GM21360 (cell line): ENCODE results near the gene OR51B4.
"Not testable (repeated sequence)": the region's sequence is repeated elsewhere in the genome, so short reads cannot be mapped to it uniquely, and the experiment has no call there.

Experiments
- ATAC-seq: cut with Tn5 transposase; IDR thresholded peaks from one replicate; pipeline ENCODE4 v1.9.1; 2021; ENCODE audit warnings: mild to moderate bottlenecking, moderate library complexity; ENCODE audit not compliant: unreplicated experiment

Gene OR51B4

DNA sequence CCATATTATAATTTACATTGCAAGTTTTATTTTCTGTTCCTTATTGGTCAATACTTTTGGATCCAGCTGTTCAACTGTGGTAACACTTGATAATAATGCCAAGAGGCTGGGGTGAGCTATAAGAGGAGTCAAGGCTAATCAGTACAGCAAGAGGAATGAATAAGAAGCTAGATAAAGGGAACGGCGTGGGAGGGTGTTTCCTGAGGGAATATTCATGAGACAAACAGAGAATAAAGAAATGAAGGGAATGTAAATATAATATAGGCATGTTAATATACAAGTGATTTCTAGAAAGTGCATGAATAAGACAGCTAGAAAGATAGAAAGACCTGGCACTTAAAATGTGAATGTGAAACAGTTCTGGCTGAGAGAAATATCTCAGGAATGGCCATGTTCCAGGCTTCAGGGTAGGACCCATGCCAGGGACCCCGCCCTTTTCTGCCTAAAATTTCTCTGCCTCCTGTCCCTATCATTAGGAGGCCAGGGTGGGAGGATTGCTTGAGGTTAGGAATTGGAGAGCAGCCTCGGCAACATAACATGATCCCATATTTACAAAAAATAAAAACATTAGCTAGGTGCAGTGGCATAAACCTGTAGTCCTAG, 3.9 kb downstream of the OR51B4 start:
- no peak for ATAC-seq

DNA sequence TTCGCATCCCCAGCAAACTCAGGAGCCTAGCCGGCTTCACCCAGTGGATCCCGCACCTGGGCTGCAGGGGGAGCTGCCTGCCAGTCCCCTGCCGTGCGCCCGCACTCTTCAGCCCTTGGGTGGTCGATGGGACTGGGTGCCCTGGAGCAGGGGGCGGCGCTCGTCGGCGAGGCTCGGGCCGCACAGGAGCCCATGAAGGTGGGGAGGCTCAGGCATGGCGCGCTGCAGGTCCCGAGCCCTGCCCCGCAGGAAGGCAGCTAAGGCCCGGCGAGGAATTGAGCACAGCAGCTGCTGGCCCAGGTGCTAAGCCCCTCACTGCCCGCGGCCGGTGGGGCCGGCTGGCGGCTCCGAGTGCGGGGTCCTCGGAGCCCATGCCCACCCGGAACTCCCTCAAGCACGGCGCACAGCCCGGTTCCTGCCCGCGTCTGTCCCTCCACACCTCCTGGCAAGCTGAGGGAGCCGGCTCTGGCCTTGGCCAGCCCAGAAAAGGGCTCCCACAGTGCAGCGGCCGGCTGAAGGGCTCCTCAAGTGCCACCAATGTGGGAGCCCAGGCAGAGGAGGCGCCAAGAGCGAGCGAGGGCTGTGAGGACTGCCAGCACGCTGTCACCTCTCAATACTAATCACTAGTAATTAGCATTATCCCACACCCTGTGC, 7.3 kb downstream of the OR51B4 start:
- not testable (repeated sequence) for ATAC-seq

DNA sequence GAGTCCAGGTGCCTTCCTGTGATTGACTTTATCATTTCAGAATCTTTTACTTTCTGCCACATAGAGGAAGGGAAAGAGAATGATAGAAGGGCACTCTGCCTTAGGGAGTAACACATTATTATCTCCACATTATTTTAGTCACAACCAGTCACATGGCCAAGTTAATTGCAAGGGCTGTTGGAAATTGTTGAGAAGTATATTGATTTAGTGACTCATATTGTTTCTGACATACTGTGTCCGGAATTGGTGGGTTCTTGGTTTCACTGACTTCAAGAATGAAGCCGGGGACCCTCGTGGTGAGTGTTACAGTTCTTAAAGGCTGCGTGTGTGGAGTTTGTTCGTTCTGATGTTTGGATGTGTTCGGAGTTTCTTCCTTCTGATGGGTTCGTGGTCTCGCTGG, 8.7 kb downstream of the OR51B4 start:
- no peak for ATAC-seq

DNA sequence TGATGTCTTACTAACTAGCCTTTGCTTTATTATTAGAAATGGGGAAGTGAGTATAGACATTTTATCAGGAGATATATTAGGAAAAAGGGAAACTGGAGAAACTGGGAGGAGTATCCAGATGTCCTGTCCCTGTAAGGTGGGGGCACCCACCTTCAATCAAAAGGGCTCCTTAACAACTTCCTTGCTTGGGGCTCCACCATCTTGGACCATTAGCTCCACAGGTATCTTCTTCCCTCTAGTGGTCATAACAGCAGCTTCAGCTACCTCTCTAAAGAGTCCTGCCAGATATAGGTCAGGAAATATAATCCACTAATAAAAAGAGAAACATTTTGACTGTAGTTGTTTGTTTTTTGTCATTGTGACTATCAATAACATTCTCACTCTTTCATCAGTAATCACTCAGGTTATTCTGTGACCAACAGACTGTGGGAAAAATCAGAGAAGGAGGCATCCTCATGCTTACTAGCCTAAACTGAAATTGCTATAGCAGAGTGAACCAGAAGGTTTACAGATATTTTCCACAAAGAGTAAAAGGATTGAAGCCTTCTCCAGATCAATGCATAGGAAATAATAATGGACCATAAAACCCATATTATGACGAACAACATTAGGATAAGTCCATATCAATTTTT, 10.4 kb downstream of the OR51B4 start:
- ATAC-seq = peak; percentile 92

DNA sequence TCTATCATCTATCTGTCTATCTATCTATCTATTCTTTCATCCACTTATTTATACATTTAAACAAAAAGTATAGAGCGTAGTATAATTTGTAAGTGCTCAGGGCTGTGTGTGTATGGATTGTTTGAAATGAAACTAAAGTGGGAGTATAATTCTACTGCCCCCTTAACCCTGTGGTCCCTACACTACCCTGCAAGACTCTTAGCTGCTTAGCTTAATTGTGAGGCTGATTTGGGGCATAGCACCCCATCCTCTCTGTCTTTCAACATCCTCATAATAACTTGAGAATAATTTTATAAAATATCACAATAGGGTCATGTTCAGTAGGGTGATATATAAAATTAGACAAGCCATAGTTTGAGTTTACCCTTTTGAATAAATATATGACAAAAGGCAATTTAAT, 11.6 kb downstream of the OR51B4 start:
- no peak for ATAC-seq

DNA sequence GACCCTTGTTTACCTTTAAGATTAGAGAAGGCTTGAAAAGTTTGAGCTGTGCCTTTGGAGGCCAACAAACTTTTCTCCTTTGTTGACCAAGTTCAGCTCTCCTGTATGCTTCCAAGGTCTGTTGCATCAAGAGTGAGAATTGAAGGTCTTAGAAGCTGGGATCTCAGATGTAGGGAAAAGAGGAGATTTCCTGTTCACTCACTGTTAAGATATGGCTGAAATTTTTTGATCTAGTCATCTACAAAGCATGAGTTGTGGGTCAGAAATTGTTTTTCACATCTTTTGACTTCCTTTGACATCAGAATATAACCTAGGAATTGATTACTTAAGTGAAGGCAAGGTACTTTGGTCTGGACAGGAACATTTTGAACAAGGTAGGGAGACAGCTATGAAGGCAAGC, 12.1 kb downstream of the OR51B4 start:
- ATAC-seq = no peak

DNA sequence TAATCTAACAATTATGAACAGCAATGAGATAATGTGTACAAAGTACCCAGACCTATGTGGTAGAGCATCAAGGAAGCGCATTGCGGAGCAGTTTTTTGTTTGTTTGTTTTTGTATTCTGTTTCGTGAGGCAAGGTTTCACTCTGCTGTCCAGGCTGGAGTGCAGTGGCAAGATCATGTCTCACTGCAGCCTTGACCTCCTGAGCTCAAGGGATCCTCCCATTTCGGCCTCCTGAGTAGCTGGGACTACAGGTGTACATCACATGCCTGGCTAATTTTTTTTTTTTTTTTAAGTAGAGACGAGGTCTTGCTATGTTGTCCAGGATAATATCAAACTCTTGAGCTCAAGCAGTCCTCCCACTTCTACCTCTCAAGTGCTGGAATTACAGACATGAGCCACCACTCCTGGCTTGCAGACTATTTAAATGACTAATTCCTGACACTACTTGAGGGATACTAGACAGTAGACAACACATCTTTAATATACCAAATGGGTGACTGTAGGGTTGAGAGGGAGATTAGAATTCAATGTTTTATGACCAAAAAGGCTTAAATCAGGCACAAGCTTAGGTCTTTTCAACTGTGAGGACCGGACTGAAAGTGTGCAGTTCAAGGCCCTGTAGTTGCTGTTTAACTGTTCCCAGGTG, 12.7 kb downstream of the OR51B4 start:
- no peak for ATAC-seq

DNA sequence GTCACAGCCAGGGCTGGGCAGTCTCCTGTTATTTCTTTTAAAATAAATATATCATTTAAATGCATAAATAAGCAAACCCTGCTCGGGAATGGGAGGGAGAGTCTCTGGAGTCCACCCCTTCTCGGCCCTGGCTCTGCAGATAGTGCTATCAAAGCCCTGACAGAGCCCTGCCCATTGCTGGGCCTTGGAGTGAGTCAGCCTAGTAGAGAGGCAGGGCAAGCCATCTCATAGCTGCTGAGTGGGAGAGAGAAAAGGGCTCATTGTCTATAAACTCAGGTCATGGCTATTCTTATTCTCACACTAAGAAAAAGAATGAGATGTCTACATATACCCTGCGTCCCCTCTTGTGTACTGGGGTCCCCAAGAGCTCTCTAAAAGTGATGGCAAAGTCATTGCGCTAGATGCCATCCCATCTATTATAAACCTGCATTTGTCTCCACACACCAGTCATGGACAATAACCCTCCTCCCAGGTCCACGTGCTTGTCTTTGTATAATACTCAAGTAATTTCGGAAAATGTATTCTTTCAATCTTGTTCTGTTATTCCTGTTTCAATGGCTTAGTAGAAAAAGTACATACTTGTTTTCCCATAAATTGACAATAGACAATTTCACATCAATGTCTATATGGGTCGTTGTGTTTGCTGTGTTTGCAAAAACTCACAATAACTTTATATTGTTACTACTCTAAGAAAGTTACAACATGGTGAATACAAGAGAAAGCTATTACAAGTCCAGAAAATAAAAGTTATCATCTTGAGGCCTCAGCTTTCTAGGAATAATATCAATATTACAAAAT, 13.4 kb downstream of the OR51B4 start:
- no peak for ATAC-seq

DNA sequence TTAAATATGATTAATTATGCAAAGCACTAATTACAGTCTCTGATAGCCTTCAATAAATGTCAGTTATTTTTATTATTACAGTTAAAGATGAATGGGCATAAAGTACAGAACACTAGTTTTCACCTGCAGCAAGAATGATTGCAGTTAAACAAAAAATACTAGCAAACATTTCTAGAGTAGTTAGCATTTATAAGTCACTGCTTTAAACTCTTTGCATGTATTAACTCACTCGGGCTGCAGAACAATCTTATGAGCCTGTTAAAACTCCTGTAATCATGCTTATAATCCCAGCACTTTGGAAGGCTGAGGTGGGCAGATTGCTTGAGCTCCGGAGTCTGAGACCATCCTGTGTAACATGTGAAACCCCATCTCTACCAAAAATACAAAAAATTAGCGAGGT, 14.8 kb downstream of the OR51B4 start:
- ATAC-seq = no peak

DNA sequence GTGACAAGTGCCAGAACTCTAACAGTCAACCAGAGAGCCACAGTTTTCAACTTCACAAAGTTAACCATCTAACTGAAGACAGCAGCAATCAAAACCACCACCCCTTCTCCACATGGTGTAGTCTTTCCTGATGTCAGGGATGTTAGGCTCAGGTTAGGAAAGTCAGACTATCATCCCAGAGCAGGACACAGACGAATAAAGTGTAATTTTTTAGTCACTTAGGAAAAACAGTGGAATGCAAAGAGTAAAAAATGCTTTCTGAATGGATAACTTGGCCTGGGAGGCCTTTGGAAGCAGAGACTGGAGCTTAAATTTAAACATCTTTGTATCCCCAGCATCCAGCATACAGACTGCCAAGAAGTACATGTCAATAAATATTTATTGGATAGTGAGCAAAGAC, 15.4 kb downstream of the OR51B4 start:
- no peak for ATAC-seq

DNA sequence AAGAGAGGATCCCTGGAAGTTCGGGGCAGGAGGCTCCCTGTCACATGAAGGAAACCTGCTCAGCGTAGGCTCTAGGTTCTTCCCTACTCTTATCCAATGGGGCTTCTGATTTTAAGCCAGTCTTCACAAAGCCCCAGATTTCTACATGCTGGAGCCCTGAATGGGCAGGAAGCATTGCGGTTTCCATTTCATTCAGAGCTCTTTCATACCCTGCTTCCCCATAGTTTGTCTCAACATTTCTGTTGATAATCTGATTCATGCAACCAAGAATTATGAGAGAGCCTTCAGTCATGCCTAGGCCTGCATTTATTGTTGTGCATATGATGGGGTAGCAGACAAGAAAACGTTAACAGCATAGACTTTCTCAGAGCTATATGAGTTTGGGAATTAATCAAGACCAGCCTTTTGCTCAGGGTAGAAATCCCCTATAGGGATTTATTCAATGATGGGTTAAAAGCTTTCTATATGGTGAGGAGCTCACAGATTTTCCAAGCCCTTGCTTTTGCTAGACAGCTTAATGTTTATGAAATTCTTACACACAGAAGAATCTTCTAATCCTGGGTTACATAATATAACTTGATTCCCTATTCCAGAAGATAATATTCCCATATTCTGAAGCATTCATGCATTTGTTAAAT, 15.9 kb downstream of the OR51B4 start:
- ATAC-seq = no peak

DNA sequence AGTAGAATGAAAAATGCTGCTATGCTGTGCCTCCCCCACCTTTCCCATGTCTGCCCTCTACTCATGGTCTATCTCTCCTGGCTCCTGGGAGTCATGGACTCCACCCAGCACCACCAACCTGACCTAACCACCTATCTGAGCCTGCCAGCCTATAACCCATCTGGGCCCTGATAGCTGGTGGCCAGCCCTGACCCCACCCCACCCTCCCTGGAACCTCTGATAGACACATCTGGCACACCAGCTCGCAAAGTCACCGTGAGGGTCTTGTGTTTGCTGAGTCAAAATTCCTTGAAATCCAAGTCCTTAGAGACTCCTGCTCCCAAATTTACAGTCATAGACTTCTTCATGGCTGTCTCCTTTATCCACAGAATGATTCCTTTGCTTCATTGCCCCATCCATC, 17.1 kb downstream of the OR51B4 start:
- no peak for ATAC-seq

DNA sequence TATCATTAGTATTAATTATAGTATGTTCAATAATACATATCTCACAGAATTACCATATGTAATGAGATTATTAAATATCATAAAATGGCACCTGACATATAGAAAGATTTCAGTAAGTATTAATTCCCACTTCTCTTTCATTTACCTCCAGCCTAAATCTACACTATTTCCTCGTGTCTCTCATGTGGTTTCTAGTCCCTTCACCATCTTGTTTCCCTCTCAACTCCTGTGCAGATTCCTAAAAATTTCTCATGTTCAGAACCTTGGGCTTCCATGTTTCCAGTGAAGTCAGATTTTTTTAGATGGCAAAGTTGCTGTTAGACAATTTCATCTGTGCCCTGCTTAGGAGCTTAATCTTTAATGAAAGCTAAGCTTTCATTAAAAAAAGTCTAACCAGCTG, 17.9 kb downstream of the OR51B4 start:
- no peak for ATAC-seq

DNA sequence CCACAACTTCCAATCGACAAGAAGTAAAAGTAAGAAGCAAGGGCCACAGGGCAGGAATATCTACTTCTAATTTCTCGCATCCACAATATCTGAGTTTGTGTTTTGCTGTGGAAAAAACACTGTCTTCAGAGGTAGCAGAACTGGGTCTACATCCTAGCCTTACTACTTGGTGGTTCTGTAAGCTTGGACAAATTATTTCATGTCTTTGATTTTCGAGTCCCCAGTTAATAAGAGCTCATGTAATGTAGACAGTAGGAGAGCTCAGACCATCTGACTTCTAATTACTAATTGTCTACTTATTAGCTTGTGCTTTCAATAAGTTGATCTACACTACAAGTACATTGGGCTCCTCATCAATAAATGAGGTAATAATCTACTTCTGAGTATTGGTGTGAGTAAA, 18.7 kb downstream of the OR51B4 start:
- ATAC-seq = no peak

DNA sequence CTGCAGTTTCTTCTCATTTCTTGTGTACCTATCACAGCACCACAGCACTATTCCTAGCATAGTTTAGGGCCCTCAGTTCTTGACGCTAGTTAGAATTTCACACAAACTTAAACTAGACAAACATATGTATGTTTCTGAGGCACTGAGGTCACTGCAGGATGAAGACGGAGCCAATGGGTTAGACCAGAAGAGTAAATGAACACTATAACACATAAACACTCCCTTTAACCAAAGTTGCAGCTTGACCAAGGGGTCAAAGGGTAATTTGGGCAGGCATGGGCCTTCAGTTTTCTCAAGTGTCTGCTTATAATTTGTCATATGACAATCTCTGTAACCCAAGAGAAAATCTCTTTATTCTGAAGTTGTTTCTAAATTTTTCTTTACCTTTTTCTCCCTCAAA, 19.1 kb downstream of the OR51B4 start:
- ATAC-seq = no peak

DNA sequence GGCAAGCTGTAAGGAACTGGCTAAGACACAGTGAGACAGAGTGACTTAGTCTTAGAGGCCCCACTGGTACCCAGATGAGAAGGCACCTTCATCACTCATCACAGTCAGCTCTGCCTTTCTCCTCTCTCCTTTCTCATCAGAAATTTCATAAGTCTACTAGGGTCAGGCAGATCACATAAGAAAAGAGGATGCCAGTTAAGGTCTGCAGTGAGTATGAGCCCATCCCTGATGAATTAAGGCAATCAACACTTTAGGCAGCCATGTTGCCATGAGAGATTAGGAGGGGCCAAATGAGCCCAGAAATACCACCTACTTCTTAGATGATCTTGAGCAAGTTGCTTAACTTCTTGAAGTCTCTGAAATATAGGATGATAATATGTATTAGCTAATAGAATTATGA, 20.1 kb downstream of the OR51B4 start:
- no peak for ATAC-seq

DNA sequence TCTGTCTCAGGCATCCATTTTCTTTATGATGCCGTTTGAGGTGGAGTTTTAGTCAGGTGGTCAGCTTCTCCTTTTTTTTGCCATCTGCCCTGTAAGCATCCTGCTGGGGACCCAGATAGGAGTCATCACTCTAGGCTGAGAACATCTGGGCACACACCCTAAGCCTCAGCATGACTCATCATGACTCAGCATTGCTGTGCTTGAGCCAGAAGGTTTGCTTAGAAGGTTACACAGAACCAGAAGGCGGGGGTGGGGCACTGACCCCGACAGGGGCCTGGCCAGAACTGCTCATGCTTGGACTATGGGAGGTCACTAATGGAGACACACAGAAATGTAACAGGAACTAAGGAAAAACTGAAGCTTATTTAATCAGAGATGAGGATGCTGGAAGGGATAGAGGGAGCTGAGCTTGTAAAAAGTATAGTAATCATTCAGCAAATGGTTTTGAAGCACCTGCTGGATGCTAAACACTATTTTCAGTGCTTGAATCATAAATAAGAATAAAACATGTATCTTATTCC, 21.1 kb downstream of the OR51B4 start:
- peak; percentile 96 for ATAC-seq

DNA sequence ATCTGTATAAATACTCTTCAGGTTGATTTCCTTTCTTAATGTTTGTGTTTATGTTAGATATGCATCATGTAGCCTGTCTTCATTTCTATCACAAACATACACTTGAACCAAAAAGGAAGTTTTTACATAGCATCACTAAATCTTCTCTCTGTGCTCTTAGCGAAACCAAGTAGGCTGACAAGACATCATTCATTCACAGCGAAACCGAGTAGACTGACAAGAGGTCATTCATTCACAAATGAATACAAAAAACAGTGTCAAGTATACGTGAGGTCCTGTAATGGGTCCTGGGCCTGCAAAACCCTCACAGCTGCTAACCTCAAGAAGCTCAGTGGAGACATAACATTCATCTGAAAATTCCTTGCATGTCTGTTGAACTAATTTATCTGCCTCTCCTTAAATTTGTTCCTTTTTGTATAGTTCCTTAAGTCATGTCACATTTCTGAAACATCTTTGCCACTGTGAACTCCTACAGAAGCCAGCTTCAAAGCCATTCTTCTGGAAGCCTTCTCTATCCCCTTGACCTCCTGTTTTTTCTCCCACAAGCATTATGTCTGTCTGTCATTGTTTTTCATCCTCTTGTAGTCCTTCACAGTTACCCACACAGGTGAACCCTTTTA, 22.2 kb downstream of the OR51B4 start:
- no peak for ATAC-seq

DNA sequence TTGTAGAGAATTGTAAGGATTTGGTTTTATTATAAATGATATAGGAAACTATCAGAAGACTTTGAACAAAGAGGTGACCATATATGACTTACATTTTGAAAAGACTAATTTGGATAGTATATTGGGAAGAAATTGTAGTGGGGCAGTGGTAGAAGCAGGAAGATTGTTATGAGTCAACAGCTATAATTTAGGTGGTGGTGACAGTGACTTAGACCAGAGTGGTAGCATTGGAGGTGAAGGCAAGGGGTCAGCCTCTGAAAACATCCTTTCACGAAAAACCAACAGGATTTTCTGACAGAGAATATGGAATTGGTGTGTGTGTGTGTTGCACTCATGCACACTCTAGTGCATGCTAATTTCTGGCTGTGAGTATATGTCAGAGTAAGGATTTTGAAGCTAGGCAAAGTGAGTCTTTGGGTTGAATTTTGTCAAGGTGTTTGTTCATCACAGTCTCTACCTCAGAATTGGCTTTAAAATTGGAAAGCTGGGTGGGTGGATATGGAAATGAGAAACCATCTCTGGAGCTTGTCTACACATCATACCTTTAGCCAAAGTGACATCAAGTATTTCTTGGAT, 23.9 kb downstream of the OR51B4 start:
- peak; percentile 42 for ATAC-seq

DNA sequence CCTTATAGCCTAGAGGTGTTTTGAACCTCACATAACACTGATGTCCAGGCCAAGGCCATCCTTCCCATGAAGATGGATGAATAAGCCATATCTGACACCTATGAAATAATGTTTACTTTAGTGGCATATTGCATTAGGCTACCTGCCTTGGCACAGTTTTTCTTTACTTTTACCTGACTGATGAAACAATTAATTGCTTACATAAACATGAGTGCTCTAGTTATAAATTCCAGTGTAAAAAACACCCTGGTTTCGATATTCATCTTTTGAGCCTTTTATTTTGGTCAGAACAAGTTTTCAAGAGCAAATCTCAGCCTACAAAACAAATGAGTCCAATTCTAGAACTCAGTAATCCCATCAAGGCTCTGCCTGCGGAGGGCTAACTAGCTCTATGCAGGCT, 25.0 kb downstream of the OR51B4 start:
- ATAC-seq = no peak
